OCI-LY7 (cell line): ENCODE measurements around the gene TFCP2.

Experiments
- EZH2phosphoT487 ChIP-seq: fragments of 200-600 bp; sonication (generic); IDR thresholded peaks from 2 replicates; pipeline ENCODE4 v1.6.1; 2018; ENCODE audit warnings: low read depth, borderline replicate concordance, mild to moderate bottlenecking, mixed run types, antibody characterized with exemption, low read length, moderate library complexity, mixed read lengths
- TF ChIP-seq, protein P1 (sequence below): fragments of 200-600 bp; sonication (generic); conservative IDR thresholded peaks from 2 replicates; pipeline ENCODE4 v1.5.1; 2014; ENCODE audit warnings: mild to moderate bottlenecking, antibody characterized with exemption, low read length, moderate library complexity, mixed read lengths

DNA sequence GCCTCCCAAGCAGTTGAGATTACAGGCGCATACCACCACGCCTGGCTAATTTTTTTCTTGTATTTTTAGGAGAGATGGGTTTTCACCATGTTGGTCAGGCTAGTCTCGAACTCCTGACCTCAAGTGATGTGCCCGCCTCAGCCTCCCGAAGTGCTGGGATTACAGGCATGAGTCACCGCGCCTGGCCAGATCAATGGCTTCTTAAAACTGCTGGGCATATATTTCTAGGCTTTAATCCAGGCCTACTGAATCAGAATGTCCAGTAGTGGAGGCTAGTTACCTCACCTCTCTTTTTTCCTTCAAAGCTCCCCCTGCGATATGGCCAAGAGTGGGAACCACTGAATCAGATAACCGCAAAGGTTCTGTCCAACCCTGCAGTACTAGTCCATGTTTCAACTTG lies 27.9 kb upstream of the TFCP2 start:
- TF ChIP-seq, protein P1, sequence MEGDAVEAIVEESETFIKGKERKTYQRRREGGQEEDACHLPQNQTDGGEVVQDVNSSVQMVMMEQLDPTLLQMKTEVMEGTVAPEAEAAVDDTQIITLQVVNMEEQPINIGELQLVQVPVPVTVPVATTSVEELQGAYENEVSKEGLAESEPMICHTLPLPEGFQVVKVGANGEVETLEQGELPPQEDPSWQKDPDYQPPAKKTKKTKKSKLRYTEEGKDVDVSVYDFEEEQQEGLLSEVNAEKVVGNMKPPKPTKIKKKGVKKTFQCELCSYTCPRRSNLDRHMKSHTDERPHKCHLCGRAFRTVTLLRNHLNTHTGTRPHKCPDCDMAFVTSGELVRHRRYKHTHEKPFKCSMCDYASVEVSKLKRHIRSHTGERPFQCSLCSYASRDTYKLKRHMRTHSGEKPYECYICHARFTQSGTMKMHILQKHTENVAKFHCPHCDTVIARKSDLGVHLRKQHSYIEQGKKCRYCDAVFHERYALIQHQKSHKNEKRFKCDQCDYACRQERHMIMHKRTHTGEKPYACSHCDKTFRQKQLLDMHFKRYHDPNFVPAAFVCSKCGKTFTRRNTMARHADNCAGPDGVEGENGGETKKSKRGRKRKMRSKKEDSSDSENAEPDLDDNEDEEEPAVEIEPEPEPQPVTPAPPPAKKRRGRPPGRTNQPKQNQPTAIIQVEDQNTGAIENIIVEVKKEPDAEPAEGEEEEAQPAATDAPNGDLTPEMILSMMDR = no peak
- TF ChIP-seq EZH2phosphoT487 = no peak
